ENCODE data around the gene DGKZ. TPM values are rescaled to one million over a fixed set of nuclear protein-coding genes. Genes with fewer than 3 reads are reported as not detected.
"Not testable (repeated sequence)": the region's sequence is repeated elsewhere in the genome, so short reads cannot be mapped to it uniquely, and the experiment has no call there.

The DGKZ gene
- total and polyA plus RNA-seq, 5 donors, result 75.8 to 108 (median 96.4) TPM

DNA sequence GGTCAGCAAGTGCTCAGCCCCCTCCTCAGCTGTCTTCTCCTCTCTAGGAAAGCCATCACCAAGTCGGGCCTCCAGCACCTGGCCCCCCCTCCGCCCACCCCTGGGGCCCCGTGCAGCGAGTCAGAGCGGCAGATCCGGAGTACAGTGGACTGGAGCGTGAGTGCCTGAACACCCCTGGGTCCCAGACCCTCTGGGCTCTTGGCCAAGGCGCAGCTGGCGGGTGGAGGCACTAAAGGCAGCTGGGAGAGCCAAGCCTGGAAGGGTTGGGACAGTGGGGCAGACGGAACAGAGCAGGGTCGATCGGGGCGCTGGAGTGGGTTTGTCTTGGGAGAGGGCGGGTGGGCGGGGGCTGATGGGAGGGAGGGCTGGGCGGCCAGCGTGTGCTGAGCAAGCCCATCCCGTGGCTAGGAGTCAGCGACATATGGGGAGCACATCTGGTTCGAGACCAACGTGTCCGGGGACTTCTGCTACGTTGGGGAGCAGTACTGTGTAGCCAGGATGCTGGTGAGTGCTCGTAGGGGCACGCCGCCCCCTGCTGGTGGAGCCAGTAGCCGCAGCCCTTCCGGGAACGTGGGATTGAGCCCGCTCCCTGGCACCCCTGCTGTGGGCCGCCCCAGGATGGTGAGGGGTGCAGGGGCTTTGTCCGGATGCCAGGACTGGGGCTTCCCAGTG is 20.1 kb downstream of the DGKZ start:
- intact Hi-C loops (cut with DNase I), result no loop called here
- Histone ChIP-seq H3K27me3 (ENCODE audit: control insufficient read depth, insufficient read depth) (no peaks in the 10 kb centered on the region), H3K27ac (ENCODE audit: low read length) (peak overlapping the region; percentile 11), H3K4me3 (ENCODE audit: low read length) (no peak overlapping the region), H3K9me3 (ENCODE audit: control insufficient read depth, low read length) (no peaks in the 10 kb centered on the region), H3K4me1 (ENCODE audit: control insufficient read depth, insufficient read depth, low read length) (peaks cover 10% of the 10 kb centered on the region)
- WGBS, result 17% methylated on average over 32 of the region's 32 CpGs
- ATAC-seq, result peak; percentile 43 to 44
- peak; percentile 64 to 92 (median 91) for DNase-seq

DNA sequence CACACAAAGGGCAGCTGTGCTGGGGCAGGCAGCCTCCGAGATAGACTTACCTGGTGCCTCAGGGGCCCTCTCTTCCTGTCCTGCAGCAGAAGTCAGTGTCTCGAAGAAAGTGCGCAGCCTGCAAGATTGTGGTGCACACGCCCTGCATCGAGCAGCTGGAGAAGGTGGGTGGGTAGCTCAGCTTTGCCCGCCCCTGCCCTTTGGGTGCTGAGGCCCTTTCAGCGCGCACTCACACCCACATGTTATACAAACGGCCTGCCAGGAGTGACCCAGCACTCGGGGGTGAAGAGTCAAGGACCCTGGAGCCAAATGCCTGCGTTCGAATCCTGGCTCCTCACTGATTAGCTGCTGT is 20.6 kb downstream of the DGKZ start:
- no peak overlapping the region for H3K27ac ChIP-seq (ENCODE audit: low read length)
- intact Hi-C loops (cut with DNase I), result no loop called here
- peaks cover 6% of the 10 kb centered on the region for H3K4me1 ChIP-seq (ENCODE audit: control insufficient read depth, insufficient read depth, low read length)

DNA sequence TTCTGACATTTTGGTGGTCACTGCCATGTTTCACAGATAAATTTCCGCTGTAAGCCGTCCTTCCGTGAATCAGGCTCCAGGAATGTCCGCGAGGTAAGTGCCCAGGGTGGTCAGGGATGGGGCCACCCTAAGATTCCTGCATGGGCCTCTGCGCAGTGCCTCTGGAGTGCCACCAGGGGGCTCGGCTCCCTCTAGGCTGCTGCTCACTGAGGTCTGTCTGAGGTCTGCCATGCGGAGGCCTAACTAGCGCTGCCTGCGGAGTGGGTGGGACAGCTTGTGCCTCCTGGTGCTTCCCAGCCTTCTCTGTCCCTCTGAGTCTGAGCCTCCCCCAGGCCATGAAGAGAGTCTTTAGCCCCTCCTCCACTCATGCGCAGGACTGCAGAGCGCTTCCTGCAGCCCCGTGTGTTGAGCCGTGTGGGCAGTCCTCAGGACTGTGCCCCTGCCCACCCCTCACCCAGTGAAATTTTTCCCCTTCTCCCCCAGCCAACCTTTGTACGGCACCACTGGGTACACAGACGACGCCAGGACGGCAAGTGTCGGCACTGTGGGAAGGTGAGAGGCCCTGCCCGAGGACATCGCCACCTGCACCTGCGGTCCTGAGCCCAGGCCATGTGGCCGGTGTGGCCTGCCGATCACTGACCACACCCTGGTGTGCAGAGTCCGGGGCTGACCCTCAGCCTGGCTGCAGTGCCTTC is 22.3 kb downstream of the DGKZ start:
- 65% methylated on average over 25 of the region's 25 CpGs for WGBS
- no peaks in the 10 kb centered on the region for H3K27me3 ChIP-seq (ENCODE audit: control insufficient read depth, insufficient read depth)
- intact Hi-C loops (cut with DNase I), result no loop called here
- H3K4me3 ChIP-seq (ENCODE audit: low read length), result no peak overlapping the region
- ATAC-seq (peak; percentile 39 to 45), DNase-seq (peak in 2 of 3 donors; percentile 59 to 76)
- no peak overlapping the region for H3K27ac ChIP-seq (ENCODE audit: low read length)
- peaks cover 4% of the 10 kb centered on the region for H3K4me1 ChIP-seq (ENCODE audit: control insufficient read depth, insufficient read depth, low read length)
- no peaks in the 10 kb centered on the region for H3K9me3 ChIP-seq (ENCODE audit: control insufficient read depth, low read length)

More for the DNA sequence above, 20.6 kb downstream of the DGKZ start:
- DNase-seq (no peak), ATAC-seq (no peak)
- 67% methylated on average over 12 of the region's 12 CpGs for WGBS
- Histone ChIP-seq H3K9me3 (ENCODE audit: control insufficient read depth, low read length) (no peaks in the 10 kb centered on the region), H3K4me3 (ENCODE audit: low read length) (no peak overlapping the region), H3K27me3 (ENCODE audit: control insufficient read depth, insufficient read depth) (no peaks in the 10 kb centered on the region)

DNA sequence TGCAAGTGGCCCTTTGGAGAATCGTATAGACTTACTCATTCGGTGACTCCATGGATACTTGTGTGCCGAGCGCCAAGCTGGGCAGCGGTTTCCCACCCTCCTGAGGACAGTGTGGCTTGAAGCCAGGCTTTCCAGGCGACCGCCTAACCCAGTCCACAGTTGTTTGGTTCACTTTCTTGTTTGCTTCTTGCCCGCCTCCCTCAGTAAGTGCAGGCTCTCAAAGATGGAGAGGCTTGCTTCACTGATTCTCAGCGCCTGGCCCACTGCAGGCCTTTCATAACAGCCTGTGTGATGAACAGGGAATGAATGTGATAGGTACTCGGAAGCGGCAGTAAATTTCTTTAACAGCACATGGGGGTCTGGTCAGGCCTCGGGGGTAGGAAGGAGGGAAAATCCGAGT is 23.0 kb downstream of the DGKZ start:
- Histone ChIP-seq H3K4me1 (ENCODE audit: control insufficient read depth, insufficient read depth, low read length) (no peaks in the 10 kb centered on the region), H3K4me3 (ENCODE audit: low read length) (no peak overlapping the region), H3K9me3 (ENCODE audit: control insufficient read depth, low read length) (no peaks in the 10 kb centered on the region), H3K27me3 (ENCODE audit: control insufficient read depth, insufficient read depth) (no peaks in the 10 kb centered on the region), H3K27ac (ENCODE audit: low read length) (no peak overlapping the region)
- 88% methylated on average over 13 of the region's 13 CpGs for WGBS
- DNase-seq (peak in 1 of 3 donors; percentile 49), ATAC-seq (no peak)
- intact Hi-C loops (cut with DNase I), result no loop called here

DNA sequence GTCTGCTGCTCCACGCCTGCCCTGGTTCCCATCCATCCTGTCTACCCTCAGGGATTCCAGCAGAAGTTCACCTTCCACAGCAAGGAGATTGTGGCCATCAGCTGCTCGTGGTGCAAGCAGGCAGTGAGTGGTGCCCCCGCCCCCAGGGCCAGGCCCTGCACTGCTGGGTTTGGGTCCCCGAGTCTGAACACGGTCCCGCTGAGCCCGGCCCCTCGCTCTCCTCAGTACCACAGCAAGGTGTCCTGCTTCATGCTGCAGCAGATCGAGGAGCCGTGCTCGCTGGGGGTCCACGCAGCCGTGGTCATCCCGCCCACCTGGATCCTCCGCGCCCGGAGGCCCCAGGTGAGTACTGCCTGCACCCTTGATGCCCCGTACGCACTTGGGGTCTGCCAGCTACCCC is 24.0 kb downstream of the DGKZ start:
- DNase-seq, result peak in 1 of 3 donors; percentile 59
- ATAC-seq; H3K9me3 ChIP-seq (ENCODE audit: control insufficient read depth, low read length); intact Hi-C loops (cut with DNase I); H3K27ac ChIP-seq (ENCODE audit: low read length); H3K4me1 ChIP-seq (ENCODE audit: control insufficient read depth, insufficient read depth, low read length); H3K27me3 ChIP-seq (ENCODE audit: control insufficient read depth, insufficient read depth); H3K4me3 ChIP-seq (ENCODE audit: low read length): not testable (repeated sequence)
- WGBS, result 97% methylated on average over 19 of the region's 19 CpGs

DNA sequence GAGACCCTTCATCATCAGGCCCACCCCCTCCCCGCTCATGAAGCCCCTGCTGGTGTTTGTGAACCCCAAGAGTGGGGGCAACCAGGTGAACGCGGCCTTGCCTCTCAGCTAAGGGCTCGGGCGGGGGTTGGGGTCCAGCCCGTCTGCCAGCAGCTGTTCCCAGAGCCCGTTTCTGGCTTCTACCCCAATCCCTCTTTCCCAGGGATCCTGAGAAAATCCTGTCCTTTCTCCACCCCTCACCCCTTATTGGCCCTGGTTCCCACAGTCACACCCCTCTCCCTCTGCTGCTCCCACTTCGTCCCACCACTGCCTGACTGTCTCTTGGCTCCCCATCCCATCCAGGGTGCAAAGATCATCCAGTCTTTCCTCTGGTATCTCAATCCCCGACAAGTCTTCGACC is 24.8 kb downstream of the DGKZ start:
- no peak for DNase-seq
- no peak overlapping the region for H3K27ac ChIP-seq (ENCODE audit: low read length)
- no peaks in the 10 kb centered on the region for H3K9me3 ChIP-seq (ENCODE audit: control insufficient read depth, low read length)
- intact Hi-C loops (cut with DNase I), result no loop called here
- no peaks in the 10 kb centered on the region for H3K4me1 ChIP-seq (ENCODE audit: control insufficient read depth, insufficient read depth, low read length)
- no peak overlapping the region for H3K4me3 ChIP-seq (ENCODE audit: low read length)
- ATAC-seq, result no peak
- 73% methylated on average over 10 of the region's 10 CpGs for WGBS
- H3K27me3 ChIP-seq (ENCODE audit: control insufficient read depth, insufficient read depth), result no peaks in the 10 kb centered on the region

DNA sequence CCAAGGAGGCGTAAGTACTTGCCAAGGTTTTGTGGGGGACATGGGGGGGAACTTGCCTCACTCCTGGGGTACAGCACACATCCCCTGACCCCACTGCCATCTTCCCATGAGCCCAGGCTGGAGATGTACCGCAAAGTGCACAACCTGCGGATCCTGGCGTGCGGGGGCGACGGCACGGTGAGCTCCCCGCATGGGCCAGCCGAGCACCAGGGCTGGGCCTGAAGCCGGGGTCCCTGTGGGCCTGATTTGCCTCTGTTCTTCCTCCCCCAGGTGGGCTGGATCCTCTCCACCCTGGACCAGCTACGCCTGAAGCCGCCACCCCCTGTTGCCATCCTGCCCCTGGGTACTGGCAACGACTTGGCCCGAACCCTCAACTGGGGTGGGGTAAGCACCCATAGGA is 25.2 kb downstream of the DGKZ start:
- H3K9me3 ChIP-seq (ENCODE audit: control insufficient read depth, low read length); H3K4me1 ChIP-seq (ENCODE audit: control insufficient read depth, insufficient read depth, low read length); DNase-seq; intact Hi-C loops (cut with DNase I); H3K27ac ChIP-seq (ENCODE audit: low read length); H3K27me3 ChIP-seq (ENCODE audit: control insufficient read depth, insufficient read depth); H3K4me3 ChIP-seq (ENCODE audit: low read length); ATAC-seq: not testable (repeated sequence)
- 94% methylated on average over 15 of the region's 15 CpGs for WGBS

DNA sequence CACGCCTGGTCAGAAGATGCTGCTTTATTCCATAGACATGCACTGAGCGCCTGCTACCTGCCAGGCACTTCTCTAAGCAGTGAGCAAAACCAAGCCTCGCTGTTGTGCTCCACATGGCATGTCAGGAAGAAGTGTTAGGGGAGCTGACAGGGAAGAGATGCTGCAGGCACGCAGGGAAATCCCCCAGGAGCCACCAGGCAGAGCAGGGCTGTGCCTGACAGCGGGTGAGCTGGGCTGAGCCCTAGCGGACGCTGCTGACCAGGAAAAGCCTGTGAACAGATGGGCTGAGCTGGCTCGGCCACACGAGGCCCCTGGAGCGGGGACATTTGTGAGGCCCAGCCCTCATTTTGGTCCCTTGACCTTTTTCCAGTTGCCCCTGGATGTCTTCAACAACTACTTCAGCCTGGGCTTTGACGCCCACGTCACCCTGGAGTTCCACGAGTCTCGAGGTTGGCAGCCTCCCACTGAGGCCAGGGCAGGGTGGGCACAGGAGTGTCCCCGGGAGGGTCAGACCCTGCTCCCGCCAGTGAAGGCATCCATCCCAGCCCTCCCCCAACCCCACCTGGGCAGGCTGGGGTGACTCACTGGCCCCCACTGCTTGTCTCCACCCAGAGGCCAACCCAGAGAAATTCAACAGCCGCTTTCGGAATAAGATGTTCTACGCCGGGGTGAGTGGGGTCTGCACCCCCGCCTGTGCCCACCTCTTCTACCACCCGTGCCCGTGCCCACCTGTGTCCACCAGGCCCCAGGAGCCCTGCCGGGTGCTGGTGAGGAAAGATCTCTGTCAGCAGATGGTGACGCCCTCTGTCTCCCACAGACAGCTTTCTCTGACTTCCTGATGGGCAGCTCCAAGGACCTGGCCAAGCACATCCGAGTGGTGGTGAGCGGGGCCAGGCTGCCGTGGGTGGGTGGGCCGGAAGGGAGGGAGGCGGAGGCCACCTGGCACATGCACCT is 26.8 kb downstream of the DGKZ start:
- intact Hi-C loops (cut with DNase I), result no loop called here
- Histone ChIP-seq H3K27ac (ENCODE audit: low read length) (no peak overlapping the region), H3K4me3 (ENCODE audit: low read length) (no peak overlapping the region), H3K4me1 (ENCODE audit: control insufficient read depth, insufficient read depth, low read length) (no peaks in the 10 kb centered on the region), H3K27me3 (ENCODE audit: control insufficient read depth, insufficient read depth) (no peaks in the 10 kb centered on the region), H3K9me3 (ENCODE audit: control insufficient read depth, low read length) (no peaks in the 10 kb centered on the region)
- 85% methylated on average over 30 of the region's 30 CpGs for WGBS
- DNase-seq (peak in 2 of 3 donors; percentile 47 to 56), ATAC-seq (no peak)

DNA sequence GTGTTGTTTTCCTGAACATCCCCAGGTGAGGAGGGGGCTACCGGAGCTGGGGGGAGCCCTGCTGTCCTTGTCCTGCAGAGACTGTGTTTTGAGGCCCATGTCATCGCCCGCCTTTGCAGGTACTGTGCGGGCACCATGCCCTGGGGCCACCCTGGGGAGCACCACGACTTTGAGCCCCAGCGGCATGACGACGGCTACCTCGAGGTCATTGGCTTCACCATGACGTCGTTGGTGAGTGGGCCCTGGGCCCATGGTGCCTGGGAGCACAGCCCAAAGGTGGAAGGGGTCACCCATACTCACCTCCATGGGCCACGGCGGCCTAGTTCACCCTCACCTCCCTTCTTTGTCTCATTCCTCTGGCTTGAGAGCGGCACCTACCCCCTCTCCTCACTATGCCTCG is 27.6 kb downstream of the DGKZ start:
- intact Hi-C loops (cut with DNase I), result no loop called here
- no peak for ATAC-seq
- WGBS, result 91% methylated on average over 15 of the region's 15 CpGs
- Histone ChIP-seq H3K4me1 (ENCODE audit: control insufficient read depth, insufficient read depth, low read length) (no peaks in the 10 kb centered on the region), H3K4me3 (ENCODE audit: low read length) (no peak overlapping the region), H3K9me3 (ENCODE audit: control insufficient read depth, low read length) (no peaks in the 10 kb centered on the region), H3K27ac (ENCODE audit: low read length) (no peak overlapping the region), H3K27me3 (ENCODE audit: control insufficient read depth, insufficient read depth) (no peaks in the 10 kb centered on the region)
- DNase-seq, result peak in 1 of 3 donors; percentile 56

DNA sequence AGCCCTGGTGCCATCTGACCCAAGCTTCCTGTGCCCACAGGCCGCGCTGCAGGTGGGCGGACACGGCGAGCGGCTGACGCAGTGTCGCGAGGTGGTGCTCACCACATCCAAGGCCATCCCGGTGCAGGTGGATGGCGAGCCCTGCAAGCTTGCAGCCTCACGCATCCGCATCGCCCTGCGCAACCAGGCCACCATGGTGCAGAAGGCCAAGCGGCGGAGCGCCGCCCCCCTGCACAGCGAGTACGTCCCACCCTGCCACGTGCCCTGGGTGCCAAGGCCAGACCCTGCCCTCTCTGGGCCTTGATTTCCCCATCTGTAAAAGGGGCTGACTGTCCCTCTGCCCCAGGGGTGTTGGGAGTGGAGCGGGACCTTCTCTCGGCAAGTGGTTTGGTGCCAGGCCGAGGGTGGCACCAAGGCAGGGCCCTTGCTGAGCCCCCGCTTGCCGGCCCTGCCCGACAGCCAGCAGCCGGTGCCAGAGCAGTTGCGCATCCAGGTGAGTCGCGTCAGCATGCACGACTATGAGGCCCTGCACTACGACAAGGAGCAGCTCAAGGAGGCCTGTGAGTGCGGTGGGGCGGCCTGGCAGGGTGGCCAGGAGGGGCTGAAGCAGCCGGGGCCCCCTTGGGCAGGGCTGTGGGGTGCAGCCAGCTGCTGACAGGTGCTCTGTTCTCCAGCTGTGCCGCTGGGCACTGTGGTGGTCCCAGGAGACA is 28.3 kb downstream of the DGKZ start:
- H3K9me3 ChIP-seq (ENCODE audit: control insufficient read depth, low read length), result no peaks in the 10 kb centered on the region
- ATAC-seq (no peak), DNase-seq (peak in 2 of 3 donors; percentile 54 to 61)

More for the DNA sequence above, 28.3 kb downstream of the DGKZ start:
- WGBS, result 95% methylated on average over 38 of the region's 38 CpGs
- no peak overlapping the region for H3K27ac ChIP-seq (ENCODE audit: low read length)
- H3K4me3 ChIP-seq (ENCODE audit: low read length), result no peak overlapping the region
- H3K27me3 ChIP-seq (ENCODE audit: control insufficient read depth, insufficient read depth), result no peaks in the 10 kb centered on the region
- H3K4me1 ChIP-seq (ENCODE audit: control insufficient read depth, insufficient read depth, low read length), result no peaks in the 10 kb centered on the region
- intact Hi-C loops (cut with DNase I), result no loop called here
